Mesenteric fat pad (tissue), 1 donor: ENCODE measurements around the gene DDI2. TPM values are rescaled to one million over a fixed set of nuclear protein-coding genes. Genes with fewer than 3 reads are reported as not detected.

Experiments used
- DNase-seq: peaks from one replicate; pipeline ENCODE4 v3.0.0-alpha.2; 2020; ENCODE audit warnings: low spot score
- total RNA-seq: library from RNA; stranded (reverse); fragmentation: NEBNext Ultra II Directional; extraction: Animal tissue kit (Norgen Biotek cat#: 25700); gene quantifications from one replicate; pipeline ENCODE4 v1.2.1, GENCODE V29; 2021
- donor health status: DM: yes; HTN: yes; CAD: no.

The DDI2 gene
- total RNA-seq, 1 donor from 2014 or later: 75.4 TPM

DNA sequence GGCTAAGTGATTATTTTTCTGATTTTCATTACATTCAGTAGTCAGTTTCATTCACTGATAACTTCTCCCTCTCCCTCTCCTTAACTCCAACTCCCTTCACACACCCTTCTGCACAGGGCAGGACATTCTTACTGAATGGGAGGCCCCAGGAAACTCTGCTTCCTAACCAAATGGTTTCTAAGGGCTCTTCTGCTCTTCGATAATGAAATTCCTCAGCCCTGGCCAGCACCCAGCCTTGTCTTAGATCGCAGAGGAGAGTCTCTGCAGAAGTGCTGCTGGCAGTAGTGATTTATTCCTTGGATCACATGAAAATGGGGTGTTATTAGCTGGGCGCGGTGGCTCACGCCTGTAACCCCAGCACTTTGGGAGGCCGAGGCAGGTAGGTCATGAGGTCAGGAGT lies 83.2 kb downstream of the DDI2 start:
- no peak for DNase-seq

DNA sequence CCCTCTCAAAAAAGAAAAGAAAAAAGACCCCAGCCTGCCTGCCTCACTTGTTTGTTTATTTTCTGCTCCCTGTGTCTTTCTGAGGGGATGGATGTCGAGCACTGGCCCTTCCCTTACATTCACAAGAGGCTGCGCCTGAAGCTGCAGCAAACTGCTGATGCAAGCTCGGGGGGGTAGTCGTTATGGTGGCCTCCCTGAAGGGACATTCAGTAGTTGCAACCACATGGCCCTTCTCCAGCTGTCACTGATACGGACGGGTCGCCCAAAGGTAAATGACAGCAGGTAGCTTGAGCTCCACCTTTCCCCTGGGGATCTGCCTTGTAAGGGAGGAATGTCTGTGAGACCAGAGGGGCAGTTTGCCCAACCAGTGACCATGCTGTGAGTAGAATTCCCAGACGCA lies 84.5 kb downstream of the DDI2 start:
- no peak for DNase-seq

DNA sequence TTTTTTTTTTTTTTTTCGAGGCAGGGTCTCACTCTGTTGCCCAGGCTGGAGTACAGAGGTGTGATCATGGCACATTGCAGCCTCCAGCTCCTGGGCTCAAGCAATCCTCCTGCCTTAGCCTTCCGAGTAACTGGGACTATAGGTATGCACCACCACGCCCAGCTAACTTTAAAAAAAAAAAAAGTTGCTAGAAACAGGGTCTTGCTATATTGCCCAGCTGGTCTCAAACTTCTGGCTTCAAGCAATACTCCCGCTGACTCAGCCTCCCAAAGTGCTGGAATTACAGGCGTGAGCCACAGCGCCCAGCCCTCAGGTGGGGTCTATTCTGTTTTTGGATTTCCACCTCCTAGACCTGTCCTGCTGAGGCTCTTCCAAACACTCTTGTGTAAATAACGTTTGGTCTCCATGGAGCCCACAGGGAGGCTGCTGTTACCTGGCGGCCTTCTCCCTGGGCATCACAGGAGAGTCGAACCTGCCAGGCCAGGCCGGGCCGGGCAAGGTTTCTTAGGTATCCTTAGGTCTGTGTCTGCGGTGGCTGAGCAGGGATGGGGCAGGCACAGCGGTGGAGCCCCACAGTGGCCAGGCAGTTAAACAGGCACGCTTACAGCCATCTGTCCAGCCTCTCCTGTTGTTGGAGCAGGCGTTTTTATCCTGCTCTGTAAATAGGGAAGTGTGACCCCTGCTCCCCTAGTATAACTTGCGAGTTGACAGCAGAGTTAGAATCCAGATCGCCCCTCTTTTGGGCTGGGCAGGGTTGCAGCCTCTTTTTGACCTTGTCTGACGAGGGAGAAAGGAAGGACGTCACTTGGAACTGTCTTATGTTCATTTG lies 85.7 kb downstream of the DDI2 start:
- DNase-seq: no peak

DNA sequence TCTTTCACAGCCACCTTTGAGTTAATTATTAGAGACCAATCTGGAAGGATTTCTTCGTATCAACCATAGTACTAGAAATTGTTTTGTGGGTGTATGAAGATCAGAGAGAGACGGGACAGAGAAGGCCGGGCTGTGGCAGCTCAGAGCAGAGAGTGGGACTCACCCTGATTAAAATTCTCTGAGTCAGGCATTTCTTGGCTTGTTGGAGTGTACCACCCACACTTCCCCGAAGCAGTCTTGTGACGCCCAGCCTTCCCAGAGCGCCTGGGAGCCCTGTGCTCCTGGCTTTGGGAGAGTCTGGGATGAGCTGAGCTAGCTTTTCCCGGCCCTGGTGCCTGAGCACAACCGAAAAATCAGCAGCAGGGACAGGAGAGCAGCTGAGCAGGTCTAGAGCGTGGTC lies 86.3 kb downstream of the DDI2 start:
- DNase-seq: no peak

DNA sequence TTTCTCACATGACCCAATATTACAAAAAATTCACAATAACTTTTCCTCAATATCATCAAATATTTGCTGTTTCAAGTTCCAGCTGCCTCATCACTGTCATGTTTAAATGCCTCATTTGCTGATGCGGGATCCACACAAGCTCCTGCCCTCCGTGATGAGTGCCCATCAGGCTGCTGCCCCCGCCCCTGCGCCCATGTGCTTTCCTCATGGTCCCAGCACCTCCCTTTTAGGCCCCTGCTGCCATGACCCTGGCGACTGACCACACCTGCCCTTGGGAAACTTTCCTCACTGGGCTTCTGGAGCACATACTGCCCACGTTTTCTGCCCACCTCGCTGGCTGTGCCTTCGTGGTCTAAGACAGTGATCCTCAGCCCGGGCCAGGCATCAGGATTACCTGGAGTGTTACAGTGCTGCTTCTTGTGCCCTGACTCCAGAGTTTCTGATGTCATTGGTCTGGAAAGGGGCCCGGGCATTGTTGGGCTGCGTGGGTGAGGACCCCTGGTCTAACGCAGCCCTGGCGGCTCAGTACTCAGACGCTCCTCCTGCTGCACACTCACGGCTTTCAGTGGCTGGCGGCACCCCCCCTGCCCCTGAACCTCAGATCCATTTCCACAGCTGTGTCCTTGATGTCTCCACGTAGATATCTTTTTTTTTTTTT lies 87.4 kb downstream of the DDI2 start:
- no peak for DNase-seq

DNA sequence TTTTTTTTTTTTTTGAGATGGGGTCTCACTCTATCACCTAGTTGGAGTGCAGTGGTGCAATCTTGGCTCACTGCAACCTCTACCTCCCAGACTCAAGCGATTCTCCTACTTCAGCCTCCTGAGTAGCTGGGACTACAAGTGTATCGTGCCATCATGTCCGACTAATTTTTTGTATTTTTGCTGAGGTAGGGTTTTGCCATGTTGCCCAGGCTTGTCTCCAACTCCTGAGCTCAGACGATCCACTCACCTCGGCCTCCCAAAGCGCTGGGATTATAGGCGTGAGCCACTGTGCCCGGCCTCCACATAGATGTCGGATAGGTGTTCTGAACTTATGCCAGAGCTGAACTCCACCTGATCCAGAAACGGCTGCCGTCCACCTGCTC lies 87.9 kb downstream of the DDI2 start:
- DNase-seq: no peak

DNA sequence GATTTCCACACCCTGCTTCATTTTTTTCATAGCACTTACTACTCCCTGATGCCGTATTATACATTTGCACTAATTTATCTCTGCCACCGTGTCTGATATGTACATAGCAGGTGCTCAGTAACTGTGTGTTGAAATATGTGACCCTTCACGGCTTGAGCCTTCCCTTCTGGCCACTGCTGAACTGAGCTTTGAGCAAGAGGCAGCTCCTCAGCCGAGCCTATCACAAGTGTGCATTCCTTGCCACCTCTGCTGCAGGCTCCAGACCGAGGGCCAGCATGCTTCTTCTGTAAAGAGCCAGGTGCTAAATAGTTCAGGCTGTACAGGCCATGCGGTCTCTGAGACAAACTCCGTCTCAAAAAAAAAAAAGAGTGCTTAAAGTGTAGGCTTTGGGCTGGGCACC lies 89.5 kb downstream of the DDI2 start:
- no peak for DNase-seq

DNA sequence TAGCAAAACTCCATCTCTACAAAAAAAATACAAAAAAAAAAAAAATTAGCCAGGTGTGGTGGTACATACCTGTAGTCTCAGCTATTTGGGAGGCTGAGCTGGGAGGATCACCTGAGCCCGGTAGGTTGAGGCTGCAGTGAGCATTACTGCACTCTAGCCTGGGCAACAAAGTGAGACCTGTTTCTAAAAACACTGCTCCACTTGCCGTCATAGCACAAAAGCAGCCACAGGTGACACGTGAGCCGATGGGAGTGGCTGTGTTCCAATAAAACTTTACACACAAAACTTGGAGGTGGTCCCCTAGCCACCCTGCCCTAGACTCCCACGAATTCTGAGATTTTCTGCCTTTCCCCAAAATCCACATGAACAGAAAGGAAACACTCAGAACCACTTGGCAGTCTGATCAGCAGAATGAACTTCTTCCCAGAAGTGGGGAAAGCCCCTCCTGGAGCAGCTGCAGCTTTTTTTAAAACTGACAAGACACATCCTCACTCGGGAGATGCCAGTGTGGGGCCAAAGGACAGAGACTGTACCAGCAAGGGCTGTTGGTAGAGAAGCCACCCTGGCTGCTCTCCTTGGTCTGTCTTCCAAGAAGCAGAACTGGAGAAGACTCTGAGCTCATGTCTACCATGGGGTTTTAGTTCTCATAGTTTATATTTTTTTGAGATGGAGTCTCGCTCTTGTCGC lies 90.1 kb downstream of the DDI2 start:
- no peak for DNase-seq

DNA sequence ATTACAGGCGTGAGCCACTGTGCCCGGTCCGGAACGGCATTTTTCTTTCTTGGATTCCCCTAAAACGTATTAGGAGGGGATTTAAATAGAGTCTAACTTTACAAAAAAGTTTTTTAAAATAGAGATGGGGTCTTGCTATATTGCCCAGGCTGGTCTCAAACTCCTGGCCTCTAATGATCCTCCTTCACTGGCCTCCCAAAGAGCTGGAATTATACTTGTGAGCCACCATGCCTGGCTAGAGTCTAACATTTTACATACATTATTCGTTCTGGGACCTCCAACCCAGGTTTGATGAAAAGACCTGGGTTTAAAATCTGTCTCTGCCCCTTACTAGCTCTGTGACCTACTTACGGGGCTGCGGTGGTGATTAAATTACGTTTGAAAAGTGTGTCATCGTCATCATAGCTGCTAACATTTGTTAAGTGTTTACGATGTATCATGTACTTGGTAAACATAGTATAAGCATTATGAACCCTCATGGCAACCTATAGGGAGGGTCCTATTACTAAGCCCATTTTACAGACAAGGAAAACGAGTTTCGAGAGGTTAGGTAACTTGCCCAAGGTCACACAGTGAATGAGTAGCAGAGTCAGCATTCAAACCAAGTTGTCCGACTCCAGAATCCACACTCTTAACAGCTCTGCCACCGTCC lies 91.4 kb downstream of the DDI2 start:
- no peak for DNase-seq

DNA sequence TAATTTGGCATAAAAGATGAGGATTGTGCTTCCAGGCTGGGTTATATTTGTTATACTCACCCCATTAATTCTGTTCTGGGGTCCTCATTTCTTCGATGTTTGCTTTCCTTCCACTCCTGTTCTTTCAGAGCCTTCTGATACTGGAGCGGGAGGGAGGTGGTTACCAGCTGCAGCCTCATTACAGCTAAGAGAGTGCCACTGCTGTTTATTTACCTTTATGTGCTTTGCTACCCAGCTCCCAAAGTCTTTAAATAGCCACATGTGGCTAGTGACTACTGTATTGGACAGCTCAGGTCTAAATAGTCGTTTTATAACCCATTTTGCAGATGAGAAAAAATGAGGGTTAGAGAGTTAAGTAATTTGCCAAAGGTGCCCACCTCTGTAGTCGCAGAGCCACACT lies 92.0 kb downstream of the DDI2 start:
- no peak for DNase-seq

DNA sequence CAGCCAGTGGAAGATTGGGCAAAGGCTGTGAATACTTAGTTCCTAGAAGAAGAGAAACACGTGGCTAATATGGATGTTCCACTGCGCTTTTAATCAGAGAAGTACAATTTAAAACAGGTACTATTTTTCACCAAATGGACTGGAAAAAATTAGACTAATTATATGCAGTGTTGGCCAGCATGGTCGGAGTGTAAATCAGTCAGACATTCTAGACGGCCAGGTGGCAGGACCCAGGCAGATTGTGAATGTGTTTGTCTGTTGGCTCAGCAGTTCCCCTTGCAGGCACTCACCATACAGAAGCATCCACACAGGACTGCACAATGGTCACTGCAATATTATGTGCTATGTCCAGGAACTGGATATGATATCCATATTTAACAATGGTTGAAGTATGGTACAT lies 94.9 kb downstream of the DDI2 start:
- no peak for DNase-seq

DNA sequence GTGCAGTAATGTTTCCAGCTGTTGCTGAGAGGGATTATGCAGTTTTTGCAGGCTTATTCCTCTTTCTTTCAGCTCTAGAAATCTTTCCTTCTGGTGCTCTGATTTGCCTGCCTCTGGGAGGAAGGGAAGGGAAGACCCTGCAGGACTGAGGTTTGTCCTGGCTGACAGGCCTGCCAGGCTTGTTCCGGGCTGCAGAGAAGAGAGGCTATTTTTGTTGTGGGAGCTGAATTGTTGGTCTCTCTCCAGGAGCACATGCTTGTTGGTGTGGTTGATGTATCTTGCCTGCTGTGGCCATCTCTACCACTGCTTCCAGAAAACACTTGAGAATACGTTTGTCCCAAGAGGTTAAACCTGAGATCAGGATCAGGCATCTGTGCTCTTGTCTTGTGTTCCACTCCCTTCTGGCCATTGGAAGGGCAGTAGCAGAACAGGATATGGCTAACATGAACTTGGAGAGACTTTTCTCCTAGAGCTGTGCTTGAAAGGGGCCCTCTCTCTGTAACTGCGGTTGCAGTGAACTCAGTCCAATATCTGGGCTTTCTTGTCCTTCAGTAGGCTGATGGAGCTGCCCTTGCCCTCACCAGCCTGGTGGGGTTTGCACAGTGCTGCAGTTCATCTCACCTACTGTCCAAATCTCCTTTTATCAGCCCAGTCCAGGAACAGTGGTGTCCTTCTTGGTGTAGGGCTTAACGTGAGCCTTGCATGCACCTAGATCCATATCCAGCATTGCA lies 97.3 kb downstream of the DDI2 start:
- no peak for DNase-seq

DNA sequence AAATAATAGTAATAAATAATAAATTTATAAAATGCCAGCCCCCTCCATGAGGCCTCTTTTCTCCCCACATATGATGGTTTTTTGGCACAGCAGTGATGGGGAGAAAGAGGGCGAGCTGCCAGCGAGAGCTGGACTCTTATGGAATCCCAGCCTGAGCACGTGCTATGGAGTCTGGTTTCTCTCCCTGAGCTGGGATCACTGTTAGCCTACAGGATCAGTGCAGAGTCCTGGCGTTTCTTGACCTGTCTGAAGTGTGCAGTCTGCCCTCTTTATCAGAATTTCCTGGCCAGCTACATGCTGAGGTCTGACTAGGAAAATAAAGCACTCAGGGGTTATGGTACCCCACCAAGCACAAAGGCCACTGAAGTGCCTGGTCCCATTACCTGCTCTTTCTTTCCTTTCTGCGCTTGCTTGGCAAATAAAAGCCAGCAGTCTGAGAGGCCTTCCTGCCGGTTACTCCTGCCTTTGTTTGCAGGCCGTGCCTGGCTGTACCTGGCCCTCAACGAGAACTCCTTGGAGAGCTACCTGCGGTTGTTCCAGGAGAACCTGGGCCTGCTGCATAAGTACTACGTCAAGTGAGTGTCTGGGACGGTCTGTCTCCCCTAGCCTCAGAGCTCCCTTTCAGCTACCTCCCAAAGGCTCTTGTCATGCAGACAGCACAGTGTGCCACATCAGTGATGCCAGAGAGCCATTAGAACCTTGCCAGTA lies 100.3 kb downstream of the DDI2 start:
- no peak for DNase-seq

DNA sequence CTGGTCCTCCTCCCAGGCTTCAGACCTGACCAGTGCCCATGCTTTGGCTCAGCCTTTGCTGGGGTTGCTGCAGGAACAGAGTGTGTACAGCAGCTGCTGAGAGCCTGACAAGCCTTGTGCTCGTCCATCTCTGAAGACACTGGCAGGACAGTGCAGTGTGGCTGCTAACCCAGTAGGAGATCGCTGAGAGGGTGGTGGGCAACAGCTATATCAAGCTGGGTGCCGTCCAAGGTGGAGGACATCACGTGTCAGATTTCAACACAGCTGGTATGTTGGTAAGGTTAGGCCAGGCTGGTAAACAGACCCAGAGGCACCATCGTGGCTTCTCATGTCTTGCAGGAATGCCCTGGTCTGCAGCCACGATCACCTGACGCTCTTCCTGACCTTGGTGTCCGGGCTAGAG lies 100.9 kb downstream of the DDI2 start:
- no peak for DNase-seq

Other genes with a start within 250 kb of the DDI2 start
- gene EFHD2, start 207.6 kb upstream of the DDI2 start, total RNA-seq: 52.4 TPM
- gene CTRC, start 179.0 kb upstream of the DDI2 start, total RNA-seq: 1.5 TPM
- gene CELA2A, start 160.7 kb upstream of the DDI2 start, total RNA-seq: 0.74 TPM
- gene CELA2B, start 141.4 kb upstream of the DDI2 start, total RNA-seq: not detected
- 8.6 TPM for gene CASP9, start 93.2 kb upstream of the DDI2 start, total RNA-seq
- 19.8 TPM for gene DNAJC16, start 90.6 kb upstream of the DDI2 start, total RNA-seq
- 0.58 TPM for gene AGMAT, start 32.4 kb upstream of the DDI2 start, total RNA-seq
- gene PLEKHM2, start 66.9 kb downstream of the DDI2 start, total RNA-seq: 94.6 TPM
- 2.2 TPM for gene SLC25A34, start 118.8 kb downstream of the DDI2 start, total RNA-seq
- gene TMEM82, start 125.0 kb downstream of the DDI2 start, total RNA-seq: not detected
- 34.5 TPM for gene FBLIM1, start 141.3 kb downstream of the DDI2 start, total RNA-seq
- 1.3 TPM for gene UQCRHL, start 190.2 kb downstream of the DDI2 start, total RNA-seq
- gene SPEN, start 230.2 kb downstream of the DDI2 start, total RNA-seq: 92.0 TPM